GM12878 (cell line): ENCODE measurements around the gene CDKN1C. TPM values are rescaled to one million over a fixed set of nuclear protein-coding genes. Genes with fewer than 3 reads are reported as not detected.

ENCODE experiments used
- ATAC-seq: fragments of 200-7000 bp; cut with Tn5 transposase; 3 replicates; pipeline ENCODE4 v1.9.1; 2020; ENCODE audit warnings: mild to moderate bottlenecking, moderate library complexity
- BruUV-seq: library from RNA; stranded (reverse); fragments of 400-500 nt; replicated peaks from 2 replicates; lab custom pipeline; 2021; lab: Mats Ljungman, UMichigan
- CTCF ChIA-PET: fragments of 300-600 bp; sonication (Branson Sonifier 250); formaldehyde crosslinking; extraction: SDS; loops from one replicate; lab custom pipeline; 2021; ENCODE audit warnings: inconsistent platforms; lab: Yijun Ruan, JAX
- POLR2A ChIA-PET: fragments of 350-600 bp; formaldehyde crosslinking; extraction: SDS; loops from one replicate; lab custom pipeline; 2021; ENCODE audit warnings: inconsistent platforms; lab: Charles Lee
- RAD21 ChIA-PET: fragments of 300-600 bp; sonication (Branson Sonifier 250); formaldehyde crosslinking; loops from one replicate; lab custom pipeline; 2023; ENCODE audit warnings: antibody characterized with exemption; ENCODE audit not compliant: unreplicated experiment; lab: Charles Lee
- SMC1A ChIA-PET: fragments of 300-600 bp; sonication (Branson Sonifier 250); formaldehyde crosslinking; loops from one replicate; lab custom pipeline; 2023; ENCODE audit not compliant: unreplicated experiment, uncharacterized antibody; lab: Charles Lee
- DNase-seq: peaks from one replicate; pipeline ENCODE4 v3.0.0-alpha.2; 2011; ENCODE audit warnings: low read depth, low spot score
- FAIRE-seq: peaks from 3 replicates; lab custom pipeline; 2011; peaks lifted over from hg19 to GRCh38; lab: Jason Lieb, UNC
- H2AFZ ChIP-seq: 2 replicates; pipeline ENCODE4 v1.6.0; 2011; ENCODE audit warnings: low read depth, low read length, control low read depth; ENCODE audit not compliant: control insufficient read depth
- H3K27ac ChIP-seq: 2 replicates; pipeline ENCODE4 v1.5.1; 2011; ENCODE audit warnings: control low read depth; ENCODE audit not compliant: control insufficient read depth, insufficient read depth
- H3K27me3 ChIP-seq, 2 experiments: replicated peaks in 1 of 2; 2 replicates each; pipeline versions ENCODE4 v1.6.0 to v1.6.1; 2011; ENCODE audit warnings: low read length in 1 of 2; ENCODE audit not compliant: control insufficient read depth in 2 of 2, insufficient read depth in 2 of 2
- H3K36me3 ChIP-seq, 2 experiments: 2 replicates each; pipeline ENCODE4 v1.5.1; 2011; ENCODE audit warnings: low read length in 1 of 2; ENCODE audit not compliant: control insufficient read depth in 2 of 2, insufficient read depth in 2 of 2
- H3K4me1 ChIP-seq: 2 replicates; pipeline ENCODE4 v1.6.1; 2011; ENCODE audit warnings: mild to moderate bottlenecking, low read length, moderate library complexity, mixed read lengths; ENCODE audit not compliant: control insufficient read depth, insufficient read depth
- H3K4me2 ChIP-seq: 2 replicates; pipeline ENCODE4 v1.6.0; 2011; ENCODE audit warnings: control low read depth; ENCODE audit not compliant: control insufficient read depth, insufficient read depth
- H3K4me3 ChIP-seq: fragments of 200-600 bp; sonication (generic); 2 replicates; pipeline ENCODE4 v1.5.1; 2016
- H3K79me2 ChIP-seq: 2 replicates; pipeline ENCODE4 v1.6.0; 2011; ENCODE audit warnings: low read length; ENCODE audit not compliant: control insufficient read depth, insufficient read depth
- H3K9ac ChIP-seq: 2 replicates; pipeline ENCODE4 v1.8.0; 2011; ENCODE audit warnings: low read length, control low read depth, mixed read lengths; ENCODE audit not compliant: control insufficient read depth, insufficient read depth
- H3K9me3 ChIP-seq: replicated peaks from 3 replicates; pipeline ENCODE4 v1.5.1; 2011; ENCODE audit warnings: mild to moderate bottlenecking, low read length; ENCODE audit not compliant: control insufficient read depth, insufficient read depth
- H4K20me1 ChIP-seq: 2 replicates; pipeline ENCODE4 v1.6.0; 2011; ENCODE audit not compliant: control insufficient read depth, insufficient read depth
- ASH2L ChIP-seq: fragments of 300-600, 200-600 bp; sonication (generic); IDR thresholded peaks from 2 replicates; pipeline ENCODE4 v1.6.1; 2017; ENCODE audit warnings: low read depth, mild to moderate bottlenecking, borderline replicate concordance
- BRCA1 ChIP-seq: IDR thresholded peaks from 2 replicates; pipeline ENCODE4 v1.6.1; 2011; ENCODE audit warnings: low read depth, low read length, improper control_type of control experiment
- EGR1 ChIP-seq, 2 experiments: IDR thresholded peaks; 1 replicate in 1 of 2; 2 replicates in 1 of 2; pipeline ENCODE4 v1.6.1; 2011 to 2012; ENCODE audit warnings: low read depth in 2 of 2, low read length in 2 of 2, borderline replicate concordance in 1 of 2, mild to moderate bottlenecking in 1 of 2, moderate library complexity in 1 of 2
- GATAD2B ChIP-seq: fragments of 450-650 bp; conservative IDR thresholded peaks from 2 replicates; pipeline ENCODE4 v1.6.1; 2017; ENCODE audit warnings: low read depth, mild to moderate bottlenecking, moderate library complexity
- MEF2B ChIP-seq: fragments of 450-650 bp; IDR thresholded peaks from 2 replicates; pipeline ENCODE4 v1.6.1; 2018; ENCODE audit warnings: mild to moderate bottlenecking, moderate library complexity; ENCODE audit not compliant: partially characterized antibody, poor library complexity, severe bottlenecking
- MYB ChIP-seq: fragments of 150-350 bp; IDR thresholded peaks from 2 replicates; pipeline ENCODE4 v1.6.1; 2014; ENCODE audit warnings: mild to moderate bottlenecking, low read depth, low read length, borderline replicate concordance
- NBN ChIP-seq: fragments of 450-650 bp; IDR thresholded peaks from 2 replicates; pipeline ENCODE4 v1.6.1; 2016
- NFXL1 ChIP-seq: fragments of 450-650 bp; IDR thresholded peaks from 2 replicates; pipeline ENCODE4 v1.6.1; 2017; ENCODE audit warnings: antibody characterized with exemption, mild to moderate bottlenecking, borderline replicate concordance
- RAD21 ChIP-seq: IDR thresholded peaks from 2 replicates; pipeline ENCODE4 v1.6.1; 2011; ENCODE audit warnings: mild to moderate bottlenecking, low read depth, low read length, moderate library complexity; ENCODE audit not compliant: insufficient read depth
- RB1 ChIP-seq: fragments of 450-650 bp; formaldehyde crosslinking; IDR thresholded peaks from 2 replicates; pipeline ENCODE4 v1.6.1; 2017; ENCODE audit warnings: mild to moderate bottlenecking, borderline replicate concordance
- RCOR1 ChIP-seq: conservative IDR thresholded peaks from 2 replicates; pipeline ENCODE4 v1.6.1; 2012; ENCODE audit warnings: low read depth, low read length, improper control_type of control experiment
- ZBTB4 ChIP-seq: fragments of 450-650 bp; formaldehyde crosslinking; IDR thresholded peaks from 2 replicates; pipeline ENCODE4 v1.4.0; 2022; ENCODE audit warnings: mild to moderate bottlenecking, moderate library complexity
- ZNF592 ChIP-seq: fragments of 450-650 bp; IDR thresholded peaks from 2 replicates; pipeline ENCODE4 v1.6.1; 2017; ENCODE audit warnings: mild to moderate bottlenecking, moderate library complexity
- WGBS: methylation state at CpG from one replicate; pipeline ENCODE4 v1.1.6; 2016; ENCODE audit warnings: low lambda C conversion rate; ENCODE audit not compliant: insufficient replicate concordance, insufficient coverage; ENCODE audit errors: missing lambda C conversion rate; 5-methylcytosine and 5-hydroxymethylcytosine counted together
- in situ Hi-C: fragments of 300-500 bp; cut with MboI; formaldehyde crosslinking; loops from 9 replicates; pipeline ENCODE4 v1.14.3; 2018; ENCODE audit warnings: mixed read lengths
- intact Hi-C: fragments of 100-400 bp; cut with micrococcal nuclease; formaldehyde crosslinking; loops from one replicate; pipeline ENCODE4 v1.14.2; 2022; ENCODE audit not compliant: unreplicated experiment
- polyA plus RNA-seq, 11 experiments: library from polyadenylated mRNA; depleted of rRNA in 4 of 11; unstranded in 6 of 11; stranded (reverse) in 5 of 11; fragments of >200 nt; fragmentation: Nextera tagmentation in 4 of 11; fragmentation: Illumina TruSeq in 1 of 11; extraction: Ambion mirVana in 4 of 11; extraction: Trizol in 1 of 11; gene quantifications; 1 replicate in 1 of 11; 2 replicates in 10 of 11; pipeline versions ENCODE4 v1.2.1 to v1.2.3, GENCODE V29; 2011 to 2016; ENCODE audit warnings: inconsistent platforms in 2 of 11, missing spikeins in 2 of 11, low read depth in 1 of 11
- total RNA-seq, 4 experiments: library from RNA; depleted of rRNA in 3 of 4; stranded (reverse); fragments of >200 nt in 3 of 4; fragmentation: Illumina TruSeq in 1 of 4; extraction: Trizol in 1 of 4; gene quantifications; 2 replicates each; pipeline versions ENCODE4 v1.2.1 to v1.2.3, GENCODE V29; 2013 to 2021
- TF ChIP-seq, protein P1 (sequence below): fragments of 450-650 bp; formaldehyde crosslinking; IDR thresholded peaks from 2 replicates; pipeline ENCODE4 v1.4.0; 2020; ENCODE audit warnings: mild to moderate bottlenecking, moderate library complexity

The CDKN1C gene
- total and polyA plus RNA-seq, 10 of the 15 experiments (the other 5 are each of a cell fraction or from before 2014, with no cell fraction given), result 0.05 to 0.21 (median 0.14) TPM; not detected in 7

GRCh38 chr11:2855162-2855561 is 30.4 kb downstream of the CDKN1C start:
- Histone ChIP-seq H3K9ac (no peak overlapping the region), H3K27me3 (no peaks in the 10 kb centered on the region; a peak in 1 of 4 replicates), H3K36me3 (no peaks in the 10 kb centered on the region), H3K27ac (no peak overlapping the region), H4K20me1 (no peaks in the 10 kb centered on the region), H3K79me2 (no peaks in the 10 kb centered on the region), H3K9me3 (no peaks in the 10 kb centered on the region), H3K4me2 (no peak overlapping the region), H3K4me1 (no peaks in the 10 kb centered on the region), H2AFZ (no peak overlapping the region), H3K4me3 (no peak overlapping the region)
- DNase-seq (no peak), FAIRE-seq (no peak), ATAC-seq (no peak)
- RAD21 ChIA-PET, result no interaction called here
- SMC1A ChIA-PET, result no interaction called here
- 31% methylated on average over 8 of the region's 8 CpGs for WGBS
- CTCF ChIA-PET, result no interaction called here
- in situ Hi-C loops, result no loop called here
- BruUV-seq, result no TSS peak
- intact Hi-C loops, result no loop called here
- POLR2A ChIA-PET, result no interaction called here
- TF ChIP-seq BRCA1 (no peak), MYB (no peak), RAD21 (no peak), GATAD2B (no peak), RCOR1 (no peak), NBN (no peak), NFXL1 (no peak), RB1 (no peak), MEF2B (no peak), ZBTB4 (CRISPR knock-in tag) (no peak), ZNF592 (no peak), EGR1 (IDR thresholded peaks at IDR 0.05; ENCODE audit: borderline replicate concordance in 1 of 2, low read depth in 2 of 2, low read length in 2 of 2) (no peak), ASH2L (no peak)
- TF ChIP-seq, protein P1, sequence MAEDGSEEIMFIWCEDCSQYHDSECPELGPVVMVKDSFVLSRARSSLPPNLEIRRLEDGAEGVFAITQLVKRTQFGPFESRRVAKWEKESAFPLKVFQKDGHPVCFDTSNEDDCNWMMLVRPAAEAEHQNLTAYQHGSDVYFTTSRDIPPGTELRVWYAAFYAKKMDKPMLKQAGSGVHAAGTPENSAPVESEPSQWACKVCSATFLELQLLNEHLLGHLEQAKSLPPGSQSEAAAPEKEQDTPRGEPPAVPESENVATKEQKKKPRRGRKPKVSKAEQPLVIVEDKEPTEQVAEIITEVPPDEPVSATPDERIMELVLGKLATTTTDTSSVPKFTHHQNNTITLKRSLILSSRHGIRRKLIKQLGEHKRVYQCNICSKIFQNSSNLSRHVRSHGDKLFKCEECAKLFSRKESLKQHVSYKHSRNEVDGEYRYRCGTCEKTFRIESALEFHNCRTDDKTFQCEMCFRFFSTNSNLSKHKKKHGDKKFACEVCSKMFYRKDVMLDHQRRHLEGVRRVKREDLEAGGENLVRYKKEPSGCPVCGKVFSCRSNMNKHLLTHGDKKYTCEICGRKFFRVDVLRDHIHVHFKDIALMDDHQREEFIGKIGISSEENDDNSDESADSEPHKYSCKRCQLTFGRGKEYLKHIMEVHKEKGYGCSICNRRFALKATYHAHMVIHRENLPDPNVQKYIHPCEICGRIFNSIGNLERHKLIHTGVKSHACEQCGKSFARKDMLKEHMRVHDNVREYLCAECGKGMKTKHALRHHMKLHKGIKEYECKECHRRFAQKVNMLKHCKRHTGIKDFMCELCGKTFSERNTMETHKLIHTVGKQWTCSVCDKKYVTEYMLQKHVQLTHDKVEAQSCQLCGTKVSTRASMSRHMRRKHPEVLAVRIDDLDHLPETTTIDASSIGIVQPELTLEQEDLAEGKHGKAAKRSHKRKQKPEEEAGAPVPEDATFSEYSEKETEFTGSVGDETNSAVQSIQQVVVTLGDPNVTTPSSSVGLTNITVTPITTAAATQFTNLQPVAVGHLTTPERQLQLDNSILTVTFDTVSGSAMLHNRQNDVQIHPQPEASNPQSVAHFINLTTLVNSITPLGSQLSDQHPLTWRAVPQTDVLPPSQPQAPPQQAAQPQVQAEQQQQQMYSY (CRISPR knock-in tag), result no peak
